NCI-H510A treated with DMSO at 0.1 percent for 48 hours (cell line): ENCODE measurements around the gene CYP24A1.

Experiments
- DNase-seq: peaks from one replicate; lab custom pipeline; 2025; lab: John Stamatoyannopoulos, UW

The CYP24A1 gene

GRCh38 chr20:54203281-54203680 is 29.5 kb upstream of the CYP24A1 start:
- DNase-seq, result no peak

- no peak for DNase-seq
Observed at GRCh38 chr20:54201268-54201846, 27.6 kb upstream of the CYP24A1 start.

- DNase-seq, result peak; percentile 47
Observed at GRCh38 chr20:54200487-54201267, 26.9 kb upstream of the CYP24A1 start.

GRCh38 chr20:54199721-54200176 is 26.0 kb upstream of the CYP24A1 start:
- DNase-seq, result peak; percentile 74

- no peak for DNase-seq
Observed at GRCh38 chr20:54199283-54199682, 25.5 kb upstream of the CYP24A1 start.

GRCh38 chr20:54197621-54198604 is 24.1 kb upstream of the CYP24A1 start:
- no peak for DNase-seq

GRCh38 chr20:54195483-54196472 is 22.0 kb upstream of the CYP24A1 start:
- no peak for DNase-seq

GRCh38 chr20:54194724-54195438 is 21.1 kb upstream of the CYP24A1 start:
- DNase-seq, result no peak

- DNase-seq, result no peak
Observed at GRCh38 chr20:54193817-54194216, 20.0 kb upstream of the CYP24A1 start.

GRCh38 chr20:54190217-54190616 is 16.4 kb upstream of the CYP24A1 start:
- no peak for DNase-seq

- no peak for DNase-seq
Observed at GRCh38 chr20:54189630-54190029, 15.8 kb upstream of the CYP24A1 start.

GRCh38 chr20:54188132-54188849 is 14.5 kb upstream of the CYP24A1 start:
- no peak for DNase-seq

GRCh38 chr20:54184904-54185626 is 11.3 kb upstream of the CYP24A1 start:
- DNase-seq, result no peak

- DNase-seq, result no peak
Observed at GRCh38 chr20:54184071-54184470, 10.3 kb upstream of the CYP24A1 start.

- DNase-seq, result no peak
Observed at GRCh38 chr20:54180931-54181330, 7.1 kb upstream of the CYP24A1 start.

- peak; percentile 8 for DNase-seq
Observed at GRCh38 chr20:54179946-54180345, 6.2 kb upstream of the CYP24A1 start.

GRCh38 chr20:54178256-54178655 is 4.5 kb upstream of the CYP24A1 start:
- DNase-seq, result no peak

GRCh38 chr20:54177378-54177777 is 3.6 kb upstream of the CYP24A1 start:
- no peak for DNase-seq

GRCh38 chr20:54176610-54177009 is 2.8 kb upstream of the CYP24A1 start:
- DNase-seq, result no peak
